Nephron progenitor cell (in vitro differentiated cells): ENCODE data around the gene SMYD5.
"Not testable (repeated sequence)": the region's sequence is repeated elsewhere in the genome, so short reads cannot be mapped to it uniquely, and the experiment has no call there.

Source experiments
- DNase-seq: peaks from one replicate; pipeline ENCODE4 v3.0.0; 2021
- H3K27ac Mint-ChIP-seq: 2 replicates; pipeline ENCODE4 v1.8.0; 2021; ENCODE audit warnings: mild to moderate bottlenecking, moderate library complexity, mixed read lengths
- H3K27me3 Mint-ChIP-seq: 2 replicates; pipeline ENCODE4 v1.8.0; 2021; ENCODE audit warnings: mild to moderate bottlenecking, low read depth, mixed read lengths; ENCODE audit not compliant: poor library complexity
- H3K36me3 Mint-ChIP-seq: 2 replicates; pipeline ENCODE4 v1.8.0; 2021; ENCODE audit warnings: low read depth, mixed read lengths
- H3K4me1 Mint-ChIP-seq: 2 replicates; pipeline ENCODE4 v1.8.0; 2021; ENCODE audit warnings: mixed read lengths
- H3K4me3 Mint-ChIP-seq: 2 replicates; pipeline ENCODE4 v1.8.0; 2021; ENCODE audit warnings: mild to moderate bottlenecking, moderate library complexity, mixed read lengths
- H3K9me3 Mint-ChIP-seq: 2 replicates; pipeline ENCODE4 v1.8.0; 2021; ENCODE audit warnings: mild to moderate bottlenecking, moderate library complexity, mixed read lengths
- CTCF ChIP-seq: fragments of 200-600 bp; sonication (generic); IDR thresholded peaks from 2 replicates; pipeline ENCODE4 v1.5.0; 2021; ENCODE audit warnings: antibody characterized with exemption

The SMYD5 gene

GRCh38 chr2:73185965-73186364, 28.1 kb upstream of the SMYD5 start:
- H3K27me3 Mint-ChIP-seq = peaks cover 85% of the 10 kb centered on the region
- peaks cover 8% of the 10 kb centered on the region for H3K9me3 Mint-ChIP-seq
- no peak overlapping the region for H3K4me3 Mint-ChIP-seq
- TF ChIP-seq CTCF = no peak
- no peaks in the 10 kb centered on the region for H3K36me3 Mint-ChIP-seq
- H3K27ac Mint-ChIP-seq = no peak overlapping the region
- no peaks in the 10 kb centered on the region for H3K4me1 Mint-ChIP-seq
- no peak for DNase-seq

- TF ChIP-seq CTCF = no peak
- Mint-ChIP-seq H3K27me3 (peaks cover 87% of the 10 kb centered on the region), H3K36me3 (no peaks in the 10 kb centered on the region), H3K27ac (no peak overlapping the region), H3K9me3 (peaks cover 8% of the 10 kb centered on the region), H3K4me1 (no peaks in the 10 kb centered on the region), H3K4me3 (no peak overlapping the region)
- DNase-seq = no peak
Observed at GRCh38 chr2:73187549-73187948, 26.5 kb upstream of the SMYD5 start.

GRCh38 chr2:73197579-73197978, 16.5 kb upstream of the SMYD5 start:
- Mint-ChIP-seq H3K36me3 (no peaks in the 10 kb centered on the region), H3K9me3 (peaks cover 10% of the 10 kb centered on the region), H3K4me3 (no peak overlapping the region), H3K4me1 (no peaks in the 10 kb centered on the region), H3K27me3 (peaks cover 80% of the 10 kb centered on the region), H3K27ac (no peak overlapping the region)
- DNase-seq = no peak
- TF ChIP-seq CTCF = no peak

- not testable (repeated sequence) for H3K4me3 Mint-ChIP-seq, DNase-seq, H3K36me3 Mint-ChIP-seq, H3K4me1 Mint-ChIP-seq, H3K27ac Mint-ChIP-seq
- Mint-ChIP-seq H3K9me3 (peaks cover 17% of the 10 kb centered on the region), H3K27me3 (peaks cover 98% of the 10 kb centered on the region)
Observed at GRCh38 chr2:73200281-73200680, 13.8 kb upstream of the SMYD5 start.

- peak; percentile 62 for DNase-seq
- Mint-ChIP-seq H3K27ac (no peak within 1 kb of the TSS), H3K36me3 (no peaks in the 10 kb centered on the region), H3K4me1 (no peaks in the 10 kb centered on the region), H3K4me3 (peak within 1 kb of the TSS; percentile 52), H3K9me3 (peaks cover 17% of the 10 kb centered on the region), H3K27me3 (peaks cover 100% of the 10 kb centered on the region)
- TF ChIP-seq CTCF = no peak
Observed at GRCh38 chr2:73202156-73203054, 11.6 kb upstream of the SMYD5 start, which contains the start of gene NOTO. Gene NOTO, plus strand, starts transcription at chr2:73202574. Its CDS starts 93 bp downstream, at chr2:73202667.

DNA sequence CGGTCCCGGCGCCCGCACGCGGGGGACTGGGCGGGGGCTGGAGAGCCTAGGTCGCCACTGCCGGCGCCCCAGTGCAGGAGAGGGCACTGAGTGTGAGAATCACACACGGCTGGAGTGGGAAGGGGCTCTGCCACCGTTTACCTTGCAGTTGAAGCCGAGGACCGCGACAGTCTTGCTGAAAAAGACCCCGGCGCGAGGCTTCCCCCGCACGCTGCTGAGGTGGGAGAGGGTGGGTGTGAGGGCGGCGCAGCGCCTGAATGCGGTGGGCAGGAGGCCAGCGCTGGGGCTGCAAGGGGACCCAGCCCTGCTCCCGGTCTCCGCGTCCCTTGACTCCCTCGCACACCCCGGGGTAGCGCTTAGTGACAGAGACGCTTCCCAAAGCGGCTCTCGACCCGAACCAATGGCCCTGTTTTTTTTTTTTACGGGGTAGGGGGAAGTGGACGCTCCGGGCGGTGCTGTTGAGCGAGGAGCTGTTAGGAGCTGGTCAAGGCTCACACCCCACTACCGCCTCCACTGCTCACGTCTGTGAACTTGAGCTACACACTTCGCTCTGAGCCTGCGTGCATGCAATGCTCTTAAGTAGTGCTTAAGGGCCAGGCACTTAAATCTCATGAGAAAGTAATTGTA, 10.9 kb upstream of the SMYD5 start:
- H3K4me1 Mint-ChIP-seq = no peaks in the 10 kb centered on the region
- H3K27me3 Mint-ChIP-seq = peaks cover 100% of the 10 kb centered on the region
- H3K9me3 Mint-ChIP-seq = peaks cover 17% of the 10 kb centered on the region
- H3K27ac Mint-ChIP-seq = no peak overlapping the region
- TF ChIP-seq CTCF = no peak
- H3K36me3 Mint-ChIP-seq = no peaks in the 10 kb centered on the region
- DNase-seq = peak; percentile 36
- no peak overlapping the region for H3K4me3 Mint-ChIP-seq
